HepG2 (cell line): Measurements from ENCODE around the gene IFRD1. TPM values are rescaled to one million over a fixed set of nuclear protein-coding genes. Genes with fewer than 3 reads are reported as not detected.

Experiments
- ATAC-seq: fragments of 200-7000 bp; cut with Tn5 transposase; 3 replicates; pipeline ENCODE4 v1.9.1; 2020; ENCODE audit warnings: mild to moderate bottlenecking, moderate library complexity
- BruUV-seq: library from RNA; stranded (reverse); fragments of 400-500 nt; replicated peaks from 2 replicates; lab custom pipeline; 2021; lab: Mats Ljungman, UMichigan
- CTCF ChIA-PET: fragments of 300-600 bp; formaldehyde crosslinking; extraction: SDS; loops from one replicate; lab custom pipeline; 2021; ENCODE audit warnings: low total read pairs, inconsistent platforms, low intra/inter-chr PET ratio; lab: Yijun Ruan, JAX
- POLR2A ChIA-PET: fragments of 350-600 bp; sonication (Branson Sonifier 250); formaldehyde crosslinking; loops from one replicate; lab custom pipeline; 2020; ENCODE audit warnings: antibody characterized with exemption, inconsistent platforms; lab: Yijun Ruan, JAX
- DNase-seq: peaks from one replicate; pipeline ENCODE4 v3.0.0-alpha.2; 2015; ENCODE audit warnings: low spot score
- FAIRE-seq: peaks from 3 replicates; lab custom pipeline; 2011; peaks lifted over from hg19 to GRCh38; lab: Jason Lieb, UNC
- H2AFZ ChIP-seq: one replicate; pipeline ENCODE4 v1.6.1; 2011; ENCODE audit warnings: low read length, inconsistent platforms
- H3K27ac ChIP-seq: fragments of 300-600 bp; 3 replicates; pipeline ENCODE4 v1.8.0; 2011; ENCODE audit warnings: mixed run types, mild to moderate bottlenecking, mixed read lengths, low read length, inconsistent platforms; ENCODE audit not compliant: insufficient read depth; ENCODE audit errors: extremely low read length
- H3K27me3 ChIP-seq, 2 experiments: fragments of 200-600 bp in 1 of 2; 2 replicates in 1 of 2; 3 replicates in 1 of 2; pipeline versions ENCODE4 v1.6.0 to v1.8.0; 2011; ENCODE audit warnings: low read length in 2 of 2, mild to moderate bottlenecking in 2 of 2, moderate library complexity in 2 of 2, inconsistent platforms in 1 of 2; ENCODE audit not compliant: insufficient read depth in 2 of 2, control insufficient read depth in 1 of 2
- H3K36me3 ChIP-seq, 2 experiments: fragments of 200-600 bp in 1 of 2; replicated peaks in 1 of 2; 2 replicates in 1 of 2; 3 replicates in 1 of 2; pipeline versions ENCODE4 v1.5.1 to v1.8.0; 2011; ENCODE audit warnings: low read length in 2 of 2, inconsistent platforms in 1 of 2; ENCODE audit not compliant: insufficient read depth in 2 of 2, control insufficient read depth in 1 of 2
- H3K4me1 ChIP-seq: 2 replicates; pipeline ENCODE4 v1.5.1; 2012; ENCODE audit warnings: low read length, inconsistent platforms; ENCODE audit not compliant: insufficient read depth
- H3K4me2 ChIP-seq: 2 replicates; pipeline ENCODE4 v1.6.0; 2011; ENCODE audit warnings: low read depth, low read length, inconsistent platforms
- H3K4me3 ChIP-seq, 3 experiments: fragments of 200-600 bp in 1 of 3; sonication (generic), shearing (Covaris generic) in 1 of 3; replicated peaks in 1 of 3; 2 replicates each; pipeline ENCODE4 v1.5.1; 2011 to 2016; ENCODE audit warnings: low read length in 3 of 3, inconsistent platforms in 2 of 3, low read depth in 2 of 3, mild to moderate bottlenecking in 2 of 3, control low read depth in 1 of 3, mixed read lengths in 1 of 3; ENCODE audit not compliant: insufficient read depth in 1 of 3
- H3K79me2 ChIP-seq: one replicate; pipeline ENCODE4 v1.6.1; 2011; ENCODE audit warnings: low read length, inconsistent platforms; ENCODE audit not compliant: insufficient read depth
- H3K9ac ChIP-seq: 2 replicates; pipeline ENCODE4 v1.6.0; 2011; ENCODE audit warnings: mild to moderate bottlenecking, low read depth, low read length, inconsistent platforms; ENCODE audit not compliant: insufficient read depth
- H3K9me3 ChIP-seq: 2 replicates; pipeline ENCODE4 v1.5.1; 2012; ENCODE audit warnings: mild to moderate bottlenecking, low read length
- H4K20me1 ChIP-seq: 2 replicates; pipeline ENCODE4 v1.6.0; 2011; ENCODE audit warnings: inconsistent platforms, mild to moderate bottlenecking, low read length, moderate library complexity; ENCODE audit not compliant: insufficient read depth
- ATM ChIP-seq: fragments of 450-650 bp; IDR thresholded peaks from 2 replicates; pipeline ENCODE4 v1.7.1; 2017; ENCODE audit warnings: mild to moderate bottlenecking, borderline replicate concordance
- CENPX ChIP-seq: sonication (generic); formaldehyde crosslinking; IDR thresholded peaks from 2 replicates; pipeline ENCODE4 v1.9.0; 2021; ENCODE audit warnings: mild to moderate bottlenecking, missing genetic modification reagents, moderate library complexity
- FOXO1 ChIP-seq: sonication (generic); formaldehyde crosslinking; IDR thresholded peaks from 2 replicates; pipeline ENCODE4 v1.4.0; 2020; ENCODE audit warnings: missing genetic modification reagents
- HMGXB4 ChIP-seq, 2 experiments: sonication (generic) in 1 of 2; formaldehyde crosslinking in 1 of 2; IDR thresholded peaks; 2 replicates each; pipeline versions ENCODE4 v1.4.0 to v1.6.1; 2018 to 2020; ENCODE audit warnings: missing genetic modification reagents in 2 of 2, borderline replicate concordance in 1 of 2, low read depth in 1 of 2, mild to moderate bottlenecking in 1 of 2, missing biosample characterization in 1 of 2
- JDP2 ChIP-seq: sonication (generic); formaldehyde crosslinking; IDR thresholded peaks from 2 replicates; pipeline ENCODE4 v1.8.1; 2022; ENCODE audit warnings: missing genetic modification reagents, borderline replicate concordance
- KMT2A ChIP-seq: sonication (generic); formaldehyde crosslinking; IDR thresholded peaks from 2 replicates; pipeline ENCODE4 v1.4.0; 2020; ENCODE audit warnings: missing genetic modification reagents
- MAX ChIP-seq: IDR thresholded peaks from 2 replicates; pipeline ENCODE4 v1.6.1; 2012; ENCODE audit warnings: inconsistent platforms
- SP5 ChIP-seq: IDR thresholded peaks from 2 replicates; pipeline ENCODE4 v1.6.1; 2016; ENCODE audit warnings: low read depth, borderline replicate concordance
- TEAD3 ChIP-seq: optimal IDR thresholded peaks from 2 replicates; pipeline ENCODE3; 2016; ENCODE audit warnings: borderline replicate concordance
- ZBTB42 ChIP-seq: sonication (generic); formaldehyde crosslinking; IDR thresholded peaks from 2 replicates; pipeline ENCODE4 v1.5.0; 2020; ENCODE audit warnings: mild to moderate bottlenecking, missing genetic modification reagents
- ZNF549 ChIP-seq: sonication (generic); formaldehyde crosslinking; IDR thresholded peaks from 2 replicates; pipeline ENCODE4 v1.5.0; 2020; ENCODE audit warnings: missing genetic modification reagents
- ZNF839 ChIP-seq: sonication (generic); formaldehyde crosslinking; IDR thresholded peaks from 2 replicates; pipeline ENCODE4 v1.4.0; 2020; ENCODE audit warnings: missing genetic modification reagents, mild to moderate bottlenecking, borderline replicate concordance
- WGBS: methylation state at CpG from one replicate; pipeline ENCODE4 v1.1.6; 2017; ENCODE audit warnings: low lambda C conversion rate; 5-methylcytosine and 5-hydroxymethylcytosine counted together
- in situ Hi-C: cut with HindIII; loops from 2 replicates; pipeline ENCODE4 v1.10.0; 2017; ENCODE audit warnings: low pct_unique_long_range_greater_than_20kb; ENCODE audit not compliant: extremely low pct_ligation_motif_present
- intact Hi-C: fragments of 100-400 bp; cut with micrococcal nuclease; formaldehyde crosslinking; loops from one replicate; pipeline ENCODE4 v1.10.0; 2022; ENCODE audit not compliant: unreplicated experiment
- polyA plus RNA-seq, 8 experiments: library from polyadenylated mRNA; depleted of rRNA in 3 of 8; stranded (reverse) in 7 of 8; unstranded in 1 of 8; fragments of >200 nt; fragmentation: Illumina TruSeq in 4 of 8; extraction: Trizol in 4 of 8; gene quantifications; 2 replicates each; pipeline versions ENCODE4 v1.2.1 to v1.2.3, GENCODE V29; 2011 to 2016; ENCODE audit warnings: low read depth in 4 of 8, missing spikeins in 1 of 8, mixed read lengths in 1 of 8; ENCODE audit not compliant: insufficient read depth in 1 of 8
- total RNA-seq, 5 experiments: library from RNA; depleted of rRNA; stranded (reverse); fragments of >200 nt; fragmentation: Illumina TruSeq; extraction: Trizol; gene quantifications; 2 replicates each; pipeline ENCODE4 v1.2.3, GENCODE V29; 2016; ENCODE audit warnings: low read depth in 1 of 5
- TF ChIP-seq, protein P1 (sequence below): IDR thresholded peaks from 2 replicates; pipeline ENCODE4 v1.6.1; 2016
- TF ChIP-seq, protein P2 (sequence below): sonication (generic); formaldehyde crosslinking; IDR thresholded peaks from 2 replicates; pipeline ENCODE4 v1.5.0; 2020; ENCODE audit warnings: mild to moderate bottlenecking, missing genetic modification reagents

The IFRD1 gene
- total and polyA plus RNA-seq, 2 of the 13 experiments (the other 11 are each of a cell fraction or from before 2014, with no cell fraction given) = 50.9 to 55.5 TPM

DNA sequence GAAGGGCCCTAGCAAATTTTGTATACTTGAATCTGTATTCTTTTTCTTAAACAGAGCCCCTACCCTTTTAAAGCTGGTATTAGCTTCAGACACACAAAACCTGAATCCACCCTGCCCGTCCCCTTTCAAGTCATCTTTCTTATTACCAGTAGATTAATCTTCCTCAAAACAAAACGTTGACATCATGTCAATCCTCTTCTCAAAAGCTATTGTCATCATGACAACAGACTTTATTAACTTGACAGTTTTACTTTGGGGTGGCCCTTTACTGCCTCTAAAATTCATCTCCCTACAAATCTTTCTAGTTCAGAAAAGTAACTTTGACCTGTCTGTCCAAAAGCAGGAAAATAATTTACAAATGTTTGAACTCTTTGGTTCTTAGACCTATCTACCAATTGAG lies 21.5 kb upstream of the IFRD1 start (continued):
- TF ChIP-seq HMGXB4 (CRISPR knock-in tag; IDR thresholded peaks at IDR 0.05; ENCODE audit: borderline replicate concordance in 1 of 2, low read depth in 1 of 2) = no peak

- no peak overlapping the region for H2AFZ ChIP-seq
- no peak for FAIRE-seq
- no peak overlapping the region for H3K9ac ChIP-seq
- H3K79me2 ChIP-seq = no peaks in the 10 kb centered on the region
- TF ChIP-seq SP5 (no peak), TEAD3 (CRISPR knock-in tag) (no peak)
- H3K4me3 ChIP-seq = no peak overlapping the region
- H4K20me1 ChIP-seq = no peaks in the 10 kb centered on the region
- H3K27me3 ChIP-seq = no peaks in the 10 kb centered on the region
- POLR2A ChIA-PET = interaction anchor here (1.3 kb wide), 1 partner anchor 11 kb away, joined by 5 read pairs; no protein-coding TSS in a partner anchor
- intact Hi-C loops = no loop called here
- no peaks in the 10 kb centered on the region for H3K36me3 ChIP-seq
- no peak for DNase-seq
- CTCF ChIA-PET = no interaction called here
- H3K4me1 ChIP-seq = peaks cover 4% of the 10 kb centered on the region; the same call in 1 of the 2 replicates
- H3K4me2 ChIP-seq = no peak overlapping the region
- ATAC-seq = no peak
- in situ Hi-C loops = no loop called here
- H3K27ac ChIP-seq = no peak overlapping the region
- WGBS = 93% methylated on average over 2 of the region's 2 CpGs
- BruUV-seq = no TSS peak
- no peaks in the 10 kb centered on the region for H3K9me3 ChIP-seq
Measured at GRCh38 chr7:112430649-112431048, 19.6 kb upstream of the IFRD1 start.

DNA sequence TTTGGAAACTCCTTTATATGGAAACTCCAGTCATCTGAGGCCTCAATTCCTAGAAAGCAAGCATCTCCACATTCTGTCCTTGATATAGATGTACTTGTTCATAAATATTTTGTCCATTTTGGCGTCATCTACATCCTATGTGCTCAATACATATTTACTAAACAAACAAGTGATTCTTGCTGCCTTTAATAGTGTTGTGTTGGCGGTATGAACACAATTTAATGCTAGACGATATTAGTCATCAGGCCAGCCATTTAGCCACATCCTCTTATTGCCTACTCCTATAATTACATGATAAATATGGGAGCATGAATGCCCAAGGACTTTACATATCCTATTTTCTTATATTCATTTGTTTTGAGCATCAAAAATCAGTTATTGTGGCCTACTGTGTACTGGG lies 18.5 kb upstream of the IFRD1 start:
- in situ Hi-C loops (no loop called here), intact Hi-C loops (no loop called here)
- no peak overlapping the region for H3K4me2 ChIP-seq
- DNase-seq (no peak), FAIRE-seq (no peak), ATAC-seq (no peak)
- no peaks in the 10 kb centered on the region for H3K4me1 ChIP-seq
- H4K20me1 ChIP-seq = no peaks in the 10 kb centered on the region
- no peak overlapping the region for H3K9ac ChIP-seq
- no peak overlapping the region for H2AFZ ChIP-seq
- 95% methylated on average over 3 of the region's 3 CpGs for WGBS
- ChIA-PET POLR2A (no interaction called here), CTCF (no interaction called here)
- H3K27ac ChIP-seq = no peak overlapping the region
- no peaks in the 10 kb centered on the region for H3K79me2 ChIP-seq
- no peaks in the 10 kb centered on the region for H3K27me3 ChIP-seq
- BruUV-seq = no TSS peak
- no peaks in the 10 kb centered on the region for H3K9me3 ChIP-seq
- H3K4me3 ChIP-seq = no peak overlapping the region
- H3K36me3 ChIP-seq = no peaks in the 10 kb centered on the region
- TF ChIP-seq, protein P1, sequence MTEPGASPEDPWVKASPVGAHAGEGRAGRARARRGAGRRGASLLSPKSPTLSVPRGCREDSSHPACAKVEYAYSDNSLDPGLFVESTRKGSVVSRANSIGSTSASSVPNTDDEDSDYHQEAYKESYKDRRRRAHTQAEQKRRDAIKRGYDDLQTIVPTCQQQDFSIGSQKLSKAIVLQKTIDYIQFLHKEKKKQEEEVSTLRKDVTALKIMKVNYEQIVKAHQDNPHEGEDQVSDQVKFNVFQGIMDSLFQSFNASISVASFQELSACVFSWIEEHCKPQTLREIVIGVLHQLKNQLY = no peak
- no peak for TF ChIP-seq ZBTB42 (CRISPR knock-in tag)
- no peak for TF ChIP-seq FOXO1 (CRISPR knock-in tag)
- TF ChIP-seq ZNF549 (CRISPR knock-in tag) = no peak
- TF ChIP-seq KMT2A (CRISPR knock-in tag) = no peak
- TF ChIP-seq ATM = no peak
- TF ChIP-seq ZNF839 (CRISPR knock-in tag) = no peak
- no peak for TF ChIP-seq MAX
- TF ChIP-seq, protein P2, sequence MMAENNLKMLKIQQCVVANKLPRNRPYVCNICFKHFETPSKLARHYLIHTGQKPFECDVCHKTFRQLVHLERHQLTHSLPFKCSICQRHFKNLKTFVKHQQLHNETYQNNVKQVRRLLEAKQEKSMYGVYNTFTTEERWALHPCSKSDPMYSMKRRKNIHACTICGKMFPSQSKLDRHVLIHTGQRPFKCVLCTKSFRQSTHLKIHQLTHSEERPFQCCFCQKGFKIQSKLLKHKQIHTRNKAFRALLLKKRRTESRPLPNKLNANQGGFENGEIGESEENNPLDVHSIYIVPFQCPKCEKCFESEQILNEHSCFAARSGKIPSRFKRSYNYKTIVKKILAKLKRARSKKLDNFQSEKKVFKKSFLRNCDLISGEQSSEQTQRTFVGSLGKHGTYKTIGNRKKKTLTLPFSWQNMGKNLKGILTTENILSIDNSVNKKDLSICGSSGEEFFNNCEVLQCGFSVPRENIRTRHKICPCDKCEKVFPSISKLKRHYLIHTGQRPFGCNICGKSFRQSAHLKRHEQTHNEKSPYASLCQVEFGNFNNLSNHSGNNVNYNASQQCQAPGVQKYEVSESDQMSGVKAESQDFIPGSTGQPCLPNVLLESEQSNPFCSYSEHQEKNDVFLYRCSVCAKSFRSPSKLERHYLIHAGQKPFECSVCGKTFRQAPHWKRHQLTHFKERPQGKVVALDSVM = no peak
- TF ChIP-seq CENPX (CRISPR knock-in tag) = no peak
- no peak for TF ChIP-seq JDP2 (CRISPR knock-in tag)
